ENCODE data around the gene HNRNPAB.

Gene HNRNPAB

GRCh38 chr5:178165581-178165980 lies 38.8 kb upstream of the HNRNPAB start:
- H3K27ac ChIP-seq, result no peak overlapping the region
- peaks cover 0 to 46% of the 10 kb centered on the region in 2 donors for H3K27me3 ChIP-seq
- TF ChIP-seq, protein P1, sequence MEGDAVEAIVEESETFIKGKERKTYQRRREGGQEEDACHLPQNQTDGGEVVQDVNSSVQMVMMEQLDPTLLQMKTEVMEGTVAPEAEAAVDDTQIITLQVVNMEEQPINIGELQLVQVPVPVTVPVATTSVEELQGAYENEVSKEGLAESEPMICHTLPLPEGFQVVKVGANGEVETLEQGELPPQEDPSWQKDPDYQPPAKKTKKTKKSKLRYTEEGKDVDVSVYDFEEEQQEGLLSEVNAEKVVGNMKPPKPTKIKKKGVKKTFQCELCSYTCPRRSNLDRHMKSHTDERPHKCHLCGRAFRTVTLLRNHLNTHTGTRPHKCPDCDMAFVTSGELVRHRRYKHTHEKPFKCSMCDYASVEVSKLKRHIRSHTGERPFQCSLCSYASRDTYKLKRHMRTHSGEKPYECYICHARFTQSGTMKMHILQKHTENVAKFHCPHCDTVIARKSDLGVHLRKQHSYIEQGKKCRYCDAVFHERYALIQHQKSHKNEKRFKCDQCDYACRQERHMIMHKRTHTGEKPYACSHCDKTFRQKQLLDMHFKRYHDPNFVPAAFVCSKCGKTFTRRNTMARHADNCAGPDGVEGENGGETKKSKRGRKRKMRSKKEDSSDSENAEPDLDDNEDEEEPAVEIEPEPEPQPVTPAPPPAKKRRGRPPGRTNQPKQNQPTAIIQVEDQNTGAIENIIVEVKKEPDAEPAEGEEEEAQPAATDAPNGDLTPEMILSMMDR (IDR thresholded peaks at IDR 0.05), result no peak
- no peaks in the 10 kb centered on the region for H3K9me3 ChIP-seq
- H3K4me3 ChIP-seq, result no peak overlapping the region
- intact Hi-C loops (cut with DNase I; ENCODE audit: low total_unique reads), result loop anchor here (2.0 kb wide), 1 partner anchor 89 kb away; no protein-coding TSS in a partner anchor
- H3K36me3 ChIP-seq, result no peaks in the 10 kb centered on the region
- no peak for DNase-seq
- H3K4me1 ChIP-seq, result peaks cover 0 to 8% (median 6%) of the 10 kb centered on the region in 4 donors

- Histone ChIP-seq H3K27me3 (peaks cover 0 to 9% of the 10 kb centered on the region in 2 donors), H3K4me1 (no peaks in the 10 kb centered on the region), H3K9me3 (no peaks in the 10 kb centered on the region), H3K4me3 (no peak overlapping the region), H3K36me3 (no peaks in the 10 kb centered on the region), H3K27ac (no peak overlapping the region)
- no peak for DNase-seq
- TF ChIP-seq, protein P1 (IDR thresholded peaks at IDR 0.05), result no peak
- intact Hi-C loops (cut with DNase I; ENCODE audit: low total_unique reads), result no loop called here
Observed at GRCh38 chr5:178170455-178170854, 33.9 kb upstream of the HNRNPAB start.

DNA sequence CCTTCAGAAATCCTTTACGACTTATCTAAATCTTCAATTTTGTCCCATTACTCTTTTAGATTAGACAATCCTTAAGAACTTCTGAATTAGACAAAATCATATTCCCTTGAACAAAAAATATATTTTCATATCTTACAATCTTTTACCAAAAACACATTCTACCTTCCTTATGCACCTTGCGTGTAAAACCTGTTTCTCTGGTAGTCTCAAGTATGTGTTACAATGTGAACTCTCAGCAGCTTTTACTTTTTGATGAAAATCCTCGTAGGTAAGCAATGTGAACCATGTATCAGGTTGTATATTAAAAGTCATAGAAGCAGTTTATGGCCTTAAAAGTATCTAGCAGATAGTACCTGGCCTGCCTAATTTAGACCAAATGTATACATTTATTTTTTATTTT lies 29.9 kb upstream of the HNRNPAB start:
- Histone ChIP-seq H3K27ac (no peak overlapping the region), H3K36me3 (no peaks in the 10 kb centered on the region), H3K4me1 (no peaks in the 10 kb centered on the region), H3K4me3 (no peak overlapping the region), H3K9me3 (peaks cover 0 to 2% (median 0%) of the 10 kb centered on the region in 3 donors), H3K27me3 (peaks cover 0 to 2% of the 10 kb centered on the region in 2 donors)
- DNase-seq, result no peak
- intact Hi-C loops (cut with DNase I; ENCODE audit: low total_unique reads), result no loop called here
- TF ChIP-seq, protein P1 (IDR thresholded peaks at IDR 0.05), result no peak

GRCh38 chr5:178176791-178177190 lies 27.5 kb upstream of the HNRNPAB start:
- Histone ChIP-seq H3K4me1 (no peaks in the 10 kb centered on the region), H3K9me3 (peaks cover 0 to 5% (median 0%) of the 10 kb centered on the region in 3 donors), H3K4me3 (no peak overlapping the region), H3K36me3 (no peaks in the 10 kb centered on the region), H3K27ac (no peak overlapping the region), H3K27me3 (peaks cover 0 to 4% of the 10 kb centered on the region in 2 donors)
- TF ChIP-seq, protein P1 (IDR thresholded peaks at IDR 0.05), result no peak
- no peak for DNase-seq
- intact Hi-C loops (cut with DNase I; ENCODE audit: low total_unique reads), result no loop called here

GRCh38 chr5:178177569-178177968 lies 26.8 kb upstream of the HNRNPAB start:
- Histone ChIP-seq H3K9me3 (peaks cover 0 to 5% (median 0%) of the 10 kb centered on the region in 3 donors), H3K27me3 (peaks cover 0 to 7% of the 10 kb centered on the region in 2 donors), H3K36me3 (no peaks in the 10 kb centered on the region), H3K4me3 (no peak overlapping the region), H3K4me1 (no peaks in the 10 kb centered on the region), H3K27ac (no peak overlapping the region)
- TF ChIP-seq, protein P1 (IDR thresholded peaks at IDR 0.05), result no peak
- intact Hi-C loops (cut with DNase I; ENCODE audit: low total_unique reads), result no loop called here
- DNase-seq, result no peak
